NCI-H2029 (cell line): Measurements from ENCODE around the gene LRIG3.
A peak's percentile ranks its signal among the peaks of the same experiment; 100 is the strongest.

Experiments used
- DNase-seq: peaks from one replicate; lab custom pipeline; 2025; lab: John Stamatoyannopoulos, UW

LRIG3 gene, protein sequence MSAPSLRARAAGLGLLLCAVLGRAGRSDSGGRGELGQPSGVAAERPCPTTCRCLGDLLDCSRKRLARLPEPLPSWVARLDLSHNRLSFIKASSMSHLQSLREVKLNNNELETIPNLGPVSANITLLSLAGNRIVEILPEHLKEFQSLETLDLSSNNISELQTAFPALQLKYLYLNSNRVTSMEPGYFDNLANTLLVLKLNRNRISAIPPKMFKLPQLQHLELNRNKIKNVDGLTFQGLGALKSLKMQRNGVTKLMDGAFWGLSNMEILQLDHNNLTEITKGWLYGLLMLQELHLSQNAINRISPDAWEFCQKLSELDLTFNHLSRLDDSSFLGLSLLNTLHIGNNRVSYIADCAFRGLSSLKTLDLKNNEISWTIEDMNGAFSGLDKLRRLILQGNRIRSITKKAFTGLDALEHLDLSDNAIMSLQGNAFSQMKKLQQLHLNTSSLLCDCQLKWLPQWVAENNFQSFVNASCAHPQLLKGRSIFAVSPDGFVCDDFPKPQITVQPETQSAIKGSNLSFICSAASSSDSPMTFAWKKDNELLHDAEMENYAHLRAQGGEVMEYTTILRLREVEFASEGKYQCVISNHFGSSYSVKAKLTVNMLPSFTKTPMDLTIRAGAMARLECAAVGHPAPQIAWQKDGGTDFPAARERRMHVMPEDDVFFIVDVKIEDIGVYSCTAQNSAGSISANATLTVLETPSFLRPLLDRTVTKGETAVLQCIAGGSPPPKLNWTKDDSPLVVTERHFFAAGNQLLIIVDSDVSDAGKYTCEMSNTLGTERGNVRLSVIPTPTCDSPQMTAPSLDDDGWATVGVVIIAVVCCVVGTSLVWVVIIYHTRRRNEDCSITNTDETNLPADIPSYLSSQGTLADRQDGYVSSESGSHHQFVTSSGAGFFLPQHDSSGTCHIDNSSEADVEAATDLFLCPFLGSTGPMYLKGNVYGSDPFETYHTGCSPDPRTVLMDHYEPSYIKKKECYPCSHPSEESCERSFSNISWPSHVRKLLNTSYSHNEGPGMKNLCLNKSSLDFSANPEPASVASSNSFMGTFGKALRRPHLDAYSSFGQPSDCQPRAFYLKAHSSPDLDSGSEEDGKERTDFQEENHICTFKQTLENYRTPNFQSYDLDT

DNA sequence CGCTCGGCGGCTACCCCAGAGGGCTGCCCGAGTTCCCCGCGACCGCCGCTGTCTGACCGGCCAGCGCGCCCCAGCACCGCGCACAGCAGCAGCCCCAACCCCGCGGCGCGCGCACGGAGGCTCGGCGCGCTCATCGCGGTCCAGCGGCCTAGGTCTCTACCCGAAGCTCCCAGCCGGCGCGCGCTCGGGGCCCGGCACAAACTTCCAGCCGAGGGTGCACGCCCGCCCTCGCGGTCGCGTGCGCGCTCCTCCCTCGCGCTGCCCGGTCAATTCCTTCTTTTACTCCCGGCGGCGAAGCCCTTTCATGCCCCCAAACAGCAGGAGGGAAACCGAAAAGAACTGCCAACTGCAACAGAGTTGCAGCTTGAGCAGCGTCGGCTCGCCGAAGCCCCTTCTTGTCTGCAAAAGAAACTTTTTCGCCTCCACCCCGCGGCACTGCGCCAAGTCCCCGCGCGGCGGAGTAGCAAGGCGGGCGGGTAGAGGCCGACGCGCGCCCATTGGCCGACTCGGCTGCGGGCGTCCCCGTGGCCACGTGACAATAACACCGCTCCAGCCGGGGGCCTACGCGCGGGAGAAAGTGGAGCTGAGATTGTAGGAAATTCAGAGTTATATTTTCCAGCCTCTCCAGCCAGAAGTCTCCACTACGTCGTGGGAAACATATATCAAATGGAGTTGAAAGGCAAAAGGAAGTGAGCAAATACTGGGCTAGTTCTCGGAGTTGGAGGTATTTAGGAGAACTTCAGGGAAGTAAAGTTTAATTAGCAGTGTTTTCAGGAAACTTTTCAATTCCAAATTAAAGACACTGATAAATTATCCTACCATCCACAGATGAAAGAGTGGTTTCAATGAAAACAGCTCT lies at the start of gene LRIG3:
Gene LRIG3 (minus strand): TSS at position 403 of the 859 bp plus-strand sequence. CDS start 269 bp downstream, at position 134.
- peak; percentile 73 for DNase-seq

GRCh38 chr12:58969237-58969636 lies 48.9 kb upstream of the LRIG3 start:
- no peak for DNase-seq

- DNase-seq, result peak; percentile 88
Measured at GRCh38 chr12:58967561-58967960, 47.3 kb upstream of the LRIG3 start.

GRCh38 chr12:58966939-58967338 lies 46.6 kb upstream of the LRIG3 start:
- DNase-seq, result no peak

DNA sequence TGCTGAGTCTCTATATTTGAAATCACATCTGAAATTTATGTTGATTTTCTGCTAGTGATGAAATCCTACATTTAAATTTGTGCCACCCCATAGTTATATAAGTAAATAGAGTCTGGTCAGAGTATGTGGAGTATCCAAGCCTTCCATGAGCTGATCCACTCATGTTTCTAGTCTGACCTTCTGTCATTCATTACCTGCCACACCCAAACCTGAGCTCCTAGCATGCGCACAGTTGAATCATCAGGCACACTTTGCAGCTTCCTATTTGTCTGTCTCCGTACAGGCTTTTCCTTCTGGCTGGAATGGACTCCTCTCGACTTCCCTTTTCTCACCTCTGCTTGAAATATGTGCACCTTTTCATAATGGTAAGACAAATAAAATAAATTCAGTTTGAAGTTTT lies 45.3 kb upstream of the LRIG3 start:
- DNase-seq, result no peak

GRCh38 chr12:58963844-58964243 lies 43.5 kb upstream of the LRIG3 start:
- DNase-seq, result peak; percentile 7

GRCh38 chr12:58961906-58962305 lies 41.6 kb upstream of the LRIG3 start:
- DNase-seq, result no peak

DNA sequence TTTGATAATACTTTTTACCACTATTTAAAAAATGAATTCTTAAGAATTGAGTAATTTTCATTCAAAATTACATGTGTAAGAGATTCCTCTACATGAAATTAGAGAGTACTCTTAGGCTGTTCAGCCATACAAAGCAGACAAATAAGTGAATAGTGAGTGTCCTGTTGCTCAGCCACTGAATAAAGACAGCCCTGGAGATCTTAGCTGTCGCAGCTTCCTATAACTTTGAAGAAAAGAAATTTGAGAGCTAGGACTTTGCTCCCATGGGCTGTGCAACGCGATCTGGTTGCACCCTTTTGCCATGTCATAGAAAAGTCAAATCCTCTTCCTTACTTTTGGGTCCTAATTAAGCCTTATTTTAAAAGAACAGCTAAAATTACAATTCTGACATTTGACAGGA lies 40.9 kb upstream of the LRIG3 start:
- DNase-seq, result no peak

- DNase-seq, result no peak
Measured at GRCh38 chr12:58959639-58960300, 39.5 kb upstream of the LRIG3 start.

DNA sequence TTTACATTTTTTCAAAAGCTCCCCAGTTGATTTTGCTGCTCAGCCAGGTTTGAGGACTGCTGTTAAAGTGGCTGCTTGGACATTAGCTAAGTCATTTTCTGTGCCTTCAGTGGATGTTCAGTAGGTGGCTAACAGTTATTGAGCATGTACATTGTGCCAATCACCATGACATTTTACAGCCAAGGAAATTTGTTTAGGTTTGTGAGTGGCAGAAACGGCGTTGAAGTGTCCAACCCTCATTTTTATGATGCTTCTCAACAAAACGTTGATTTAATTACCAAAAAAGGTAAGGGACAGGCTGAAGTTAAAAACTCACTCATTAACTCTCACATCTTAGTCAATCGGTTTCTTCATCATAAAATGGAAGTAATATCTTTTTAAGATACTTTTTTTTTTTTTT lies 37.0 kb upstream of the LRIG3 start:
- DNase-seq, result no peak

DNA sequence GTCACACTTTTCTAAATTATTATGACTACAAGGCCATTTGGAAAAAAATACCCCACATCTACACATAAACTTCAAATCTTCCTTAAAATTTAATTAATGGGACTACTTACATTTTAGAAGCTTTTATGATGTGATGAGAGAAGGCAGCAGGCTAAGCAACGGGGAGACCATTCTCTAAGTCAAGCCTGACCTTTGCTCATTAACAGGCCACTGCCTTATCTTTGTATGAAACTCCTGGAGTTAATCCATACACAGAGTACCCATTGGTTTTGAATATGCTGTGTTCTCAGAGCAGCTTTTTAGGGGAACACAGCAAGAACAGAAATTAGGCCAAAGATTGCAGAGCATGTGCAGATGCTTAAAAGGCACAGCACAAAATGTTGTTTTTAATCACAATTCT lies 35.5 kb upstream of the LRIG3 start:
- no peak for DNase-seq

GRCh38 chr12:58954002-58954401 lies 33.7 kb upstream of the LRIG3 start:
- no peak for DNase-seq

- no peak for DNase-seq
Measured at GRCh38 chr12:58950739-58951100, 30.4 kb upstream of the LRIG3 start.

GRCh38 chr12:58949954-58950738 lies 29.8 kb upstream of the LRIG3 start:
- DNase-seq, result peak; percentile 85

GRCh38 chr12:58943079-58943478 lies 22.8 kb upstream of the LRIG3 start:
- DNase-seq, result no peak

GRCh38 chr12:58942345-58942744 lies 22.0 kb upstream of the LRIG3 start:
- DNase-seq, result no peak

- DNase-seq, result no peak
Measured at GRCh38 chr12:58939399-58940100, 19.2 kb upstream of the LRIG3 start.

GRCh38 chr12:58938440-58938839 lies 18.1 kb upstream of the LRIG3 start:
- DNase-seq, result no peak

DNA sequence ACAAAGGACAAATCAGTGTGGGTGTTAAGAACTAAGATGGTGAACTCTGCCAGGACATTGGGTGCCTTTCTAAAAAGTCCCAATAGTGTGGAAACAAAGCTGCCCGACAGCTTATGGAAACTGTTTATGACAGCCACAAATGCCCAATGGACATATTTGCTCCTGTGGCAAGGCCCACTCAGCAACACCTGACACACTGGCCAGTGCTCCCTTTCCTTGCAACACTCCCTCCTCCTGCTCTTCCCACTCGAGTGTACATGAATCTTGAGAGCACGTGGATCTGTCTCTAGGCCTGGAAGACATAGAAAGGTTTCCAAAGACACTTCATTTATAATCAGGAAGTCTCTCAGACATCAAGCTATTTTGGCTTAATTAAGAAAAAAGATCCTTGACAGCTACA lies 14.2 kb upstream of the LRIG3 start:
- DNase-seq, result no peak
